ENCODE measurements around the gene TSSK3. TPM values are rescaled to one million over a fixed set of nuclear protein-coding genes. Genes with fewer than 3 reads are reported as not detected.
"Not testable (repeated sequence)": the region's sequence is repeated elsewhere in the genome, so short reads cannot be mapped to it uniquely, and the experiment has no call there.

Gene TSSK3
- total RNA-seq, 1 donor from 2014 or later, result 1.6 TPM

DNA sequence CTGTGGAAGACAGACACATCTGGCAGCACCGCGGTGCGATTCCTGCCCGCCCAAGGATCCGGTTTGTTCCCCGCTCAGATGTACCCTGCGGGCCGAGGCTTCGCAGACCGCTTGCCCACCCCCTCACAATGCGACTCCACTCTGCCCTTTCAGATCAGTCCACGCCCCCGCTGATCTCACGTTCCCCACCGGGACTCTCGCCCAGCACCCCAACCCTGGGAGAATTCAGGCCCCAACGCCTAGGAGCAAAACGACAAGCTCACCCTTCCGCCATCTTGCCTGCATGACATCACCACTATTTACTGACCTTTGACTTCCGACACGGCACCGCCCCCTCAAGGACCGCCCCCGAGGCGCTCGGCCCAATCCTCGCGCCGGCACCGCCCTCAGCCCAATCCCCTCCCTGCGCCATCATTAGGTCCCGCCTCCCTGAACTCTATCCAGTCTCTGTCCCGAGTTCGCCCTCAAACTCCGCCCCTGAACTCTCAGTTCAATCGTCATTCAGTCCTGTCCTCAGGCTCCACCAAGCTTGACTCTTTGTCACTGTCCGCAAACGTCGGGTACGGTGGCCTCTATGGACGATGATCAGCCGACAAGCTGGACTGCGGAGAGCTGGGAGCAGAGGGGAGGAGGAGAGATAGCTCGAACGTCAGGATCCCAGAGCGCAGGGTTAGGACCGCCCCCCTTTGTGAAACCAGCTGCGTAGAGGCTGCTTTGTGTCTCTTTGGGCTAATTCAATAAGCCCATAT lies 32.0 kb downstream of the TSSK3 start, which contains the start of gene BSDC1:
TSS of gene BSDC1 (minus strand) at position 301 of the 749 bp plus-strand sequence. CDS start at position 274, 27 bp downstream.
- TF ChIP-seq, protein P1, sequence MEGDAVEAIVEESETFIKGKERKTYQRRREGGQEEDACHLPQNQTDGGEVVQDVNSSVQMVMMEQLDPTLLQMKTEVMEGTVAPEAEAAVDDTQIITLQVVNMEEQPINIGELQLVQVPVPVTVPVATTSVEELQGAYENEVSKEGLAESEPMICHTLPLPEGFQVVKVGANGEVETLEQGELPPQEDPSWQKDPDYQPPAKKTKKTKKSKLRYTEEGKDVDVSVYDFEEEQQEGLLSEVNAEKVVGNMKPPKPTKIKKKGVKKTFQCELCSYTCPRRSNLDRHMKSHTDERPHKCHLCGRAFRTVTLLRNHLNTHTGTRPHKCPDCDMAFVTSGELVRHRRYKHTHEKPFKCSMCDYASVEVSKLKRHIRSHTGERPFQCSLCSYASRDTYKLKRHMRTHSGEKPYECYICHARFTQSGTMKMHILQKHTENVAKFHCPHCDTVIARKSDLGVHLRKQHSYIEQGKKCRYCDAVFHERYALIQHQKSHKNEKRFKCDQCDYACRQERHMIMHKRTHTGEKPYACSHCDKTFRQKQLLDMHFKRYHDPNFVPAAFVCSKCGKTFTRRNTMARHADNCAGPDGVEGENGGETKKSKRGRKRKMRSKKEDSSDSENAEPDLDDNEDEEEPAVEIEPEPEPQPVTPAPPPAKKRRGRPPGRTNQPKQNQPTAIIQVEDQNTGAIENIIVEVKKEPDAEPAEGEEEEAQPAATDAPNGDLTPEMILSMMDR (IDR thresholded peaks at IDR 0.05; ENCODE audit: partially characterized antibody, unreplicated experiment), result no peak
- Mint-ChIP-seq H3K9me3 (ENCODE audit: unreplicated experiment) (peaks cover 16% of the 10 kb centered on the region), H3K36me3 (ENCODE audit: unreplicated experiment) (no peaks in the 10 kb centered on the region), H3K4me1 (ENCODE audit: low read depth, unreplicated experiment) (peaks cover 10% of the 10 kb centered on the region), H3K27ac (ENCODE audit: unreplicated experiment) (peak within 1 kb of the TSS; percentile 99), H3K4me3 (ENCODE audit: unreplicated experiment) (peak within 1 kb of the TSS; percentile 100), H3K27me3 (ENCODE audit: unreplicated experiment) (peaks cover 13% of the 10 kb centered on the region)
- DNase-seq, result peak; percentile 99

DNA sequence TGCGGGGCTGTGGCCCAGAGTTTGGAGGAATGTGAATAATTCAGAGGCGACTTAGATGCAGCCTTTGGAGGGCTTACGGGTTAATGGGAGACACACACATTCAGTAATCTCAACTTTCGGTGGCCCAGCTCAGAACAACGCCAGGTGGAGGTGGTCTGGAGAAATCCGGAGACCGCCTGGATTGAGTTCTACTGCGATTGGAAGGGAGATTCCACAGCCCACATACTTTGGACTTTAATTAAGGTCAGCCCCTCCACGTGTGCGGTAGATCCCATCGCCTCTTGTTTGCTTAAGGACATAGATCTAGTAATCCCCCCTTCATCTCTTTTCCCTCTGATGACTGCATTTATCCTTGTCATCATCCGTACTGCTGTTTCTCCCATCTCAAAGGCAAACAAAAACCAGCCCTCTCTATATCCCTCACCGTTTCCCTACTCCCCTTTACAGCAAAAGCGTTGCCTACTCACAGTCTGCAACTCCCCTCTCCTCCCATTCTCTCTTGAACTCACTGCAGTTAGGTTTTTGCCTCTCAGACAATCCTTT lies 32.6 kb downstream of the TSSK3 start:
- Mint-ChIP-seq H3K27me3 (ENCODE audit: unreplicated experiment) (peaks cover 13% of the 10 kb centered on the region), H3K27ac (ENCODE audit: unreplicated experiment) (peak overlapping the region; percentile 99), H3K4me1 (ENCODE audit: low read depth, unreplicated experiment) (peaks cover 10% of the 10 kb centered on the region)

DNA sequence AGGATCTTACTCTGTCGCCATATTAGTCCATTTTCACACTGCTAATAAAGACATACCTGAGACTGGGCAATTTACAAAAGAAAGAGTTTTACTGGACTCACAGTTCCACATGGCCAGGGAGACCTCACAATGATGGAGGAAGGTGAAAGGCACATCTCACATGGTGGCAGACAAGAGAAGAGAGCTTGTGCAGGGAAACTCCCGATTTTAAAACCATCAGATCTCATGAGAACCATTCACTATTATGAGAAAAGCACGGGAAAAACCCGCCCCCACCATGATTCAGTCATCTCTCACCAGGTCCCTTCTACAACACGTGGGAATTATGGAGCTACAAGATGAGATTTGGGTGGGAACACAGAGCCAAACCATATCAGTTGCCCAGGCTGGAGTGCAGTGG lies 34.2 kb downstream of the TSSK3 start:
- H3K36me3 Mint-ChIP-seq (ENCODE audit: unreplicated experiment); H3K4me3 Mint-ChIP-seq (ENCODE audit: unreplicated experiment); DNase-seq; H3K27ac Mint-ChIP-seq (ENCODE audit: unreplicated experiment): not testable (repeated sequence)
- Mint-ChIP-seq H3K27me3 (ENCODE audit: unreplicated experiment) (peaks cover 13% of the 10 kb centered on the region), H3K9me3 (ENCODE audit: unreplicated experiment) (peaks cover 16% of the 10 kb centered on the region), H3K4me1 (ENCODE audit: low read depth, unreplicated experiment) (peaks cover 10% of the 10 kb centered on the region)

More for the DNA sequence above, 32.6 kb downstream of the TSSK3 start:
- Mint-ChIP-seq H3K36me3 (ENCODE audit: unreplicated experiment) (no peaks in the 10 kb centered on the region), H3K4me3 (ENCODE audit: unreplicated experiment) (peak overlapping the region; percentile 100), H3K9me3 (ENCODE audit: unreplicated experiment) (peaks cover 16% of the 10 kb centered on the region)
- TF ChIP-seq, protein P1 (IDR thresholded peaks at IDR 0.05; ENCODE audit: partially characterized antibody, unreplicated experiment), result no peak
- DNase-seq, result no peak

DNA sequence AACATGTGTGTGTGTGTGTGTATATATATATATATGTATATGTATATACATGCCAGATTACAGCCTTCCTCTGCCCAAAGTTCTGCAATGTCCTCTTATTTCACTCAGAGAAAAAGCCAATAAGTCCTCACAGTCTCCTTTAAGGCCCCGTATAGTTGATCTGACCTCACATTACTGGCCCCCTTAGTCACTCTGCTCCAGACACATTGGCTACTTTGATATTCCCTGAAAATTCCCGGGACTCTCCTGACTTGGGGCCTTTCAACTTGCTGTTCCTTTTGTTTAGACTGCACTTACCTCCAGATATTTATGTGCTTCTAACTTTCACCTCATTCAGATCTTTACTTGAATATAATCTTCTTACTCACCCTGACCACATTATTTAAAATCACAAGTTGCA lies 36.1 kb downstream of the TSSK3 start:
- Mint-ChIP-seq H3K36me3 (ENCODE audit: unreplicated experiment) (no peaks in the 10 kb centered on the region), H3K27ac (ENCODE audit: unreplicated experiment) (no peak overlapping the region), H3K4me3 (ENCODE audit: unreplicated experiment) (no peak overlapping the region), H3K27me3 (ENCODE audit: unreplicated experiment) (peaks cover 13% of the 10 kb centered on the region), H3K4me1 (ENCODE audit: low read depth, unreplicated experiment) (peaks cover 4% of the 10 kb centered on the region), H3K9me3 (ENCODE audit: unreplicated experiment) (peaks cover 14% of the 10 kb centered on the region)
- TF ChIP-seq, protein P1 (IDR thresholded peaks at IDR 0.05; ENCODE audit: partially characterized antibody, unreplicated experiment), result no peak
- DNase-seq, result no peak

DNA sequence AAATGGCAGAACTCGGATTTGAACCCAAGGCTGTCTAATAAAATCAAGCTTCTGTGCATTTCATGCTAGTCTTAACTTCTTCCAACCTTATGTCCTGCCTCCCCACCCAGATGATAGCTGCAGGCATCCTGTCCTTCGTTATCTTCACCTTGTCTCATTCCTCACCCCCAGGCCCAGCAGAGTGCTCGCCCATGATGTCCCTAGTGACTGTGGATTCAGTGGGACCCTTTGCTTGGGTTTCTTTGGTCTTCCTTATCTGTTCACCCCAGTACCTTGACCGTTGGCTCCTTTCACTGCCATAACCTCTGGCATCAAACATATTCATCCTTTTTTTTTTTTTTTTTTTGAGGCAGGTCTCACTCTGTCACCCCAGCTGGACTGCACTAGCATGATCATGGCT lies 37.5 kb downstream of the TSSK3 start:
- no peak overlapping the region for H3K27ac Mint-ChIP-seq (ENCODE audit: unreplicated experiment)

More for the DNA sequence above, 37.5 kb downstream of the TSSK3 start:
- peaks cover 5% of the 10 kb centered on the region for H3K27me3 Mint-ChIP-seq (ENCODE audit: unreplicated experiment)
- H3K4me3 Mint-ChIP-seq (ENCODE audit: unreplicated experiment), result no peak overlapping the region
- DNase-seq, result no peak
- H3K4me1 Mint-ChIP-seq (ENCODE audit: low read depth, unreplicated experiment), result peaks cover 2% of the 10 kb centered on the region
- peaks cover 4% of the 10 kb centered on the region for H3K9me3 Mint-ChIP-seq (ENCODE audit: unreplicated experiment)
- TF ChIP-seq, protein P1 (IDR thresholded peaks at IDR 0.05; ENCODE audit: partially characterized antibody, unreplicated experiment), result no peak
- no peaks in the 10 kb centered on the region for H3K36me3 Mint-ChIP-seq (ENCODE audit: unreplicated experiment)
